ENCODE measurements around the gene OTOGL. TPM values are rescaled to one million over a fixed set of nuclear protein-coding genes. Genes with fewer than 3 reads are reported as not detected.

Gene OTOGL
- polyA plus RNA-seq, 1 of the 3 experiments (the other 2 are of a cell fraction), result 0.61 TPM

GRCh38 chr12:80282226-80282625, 182.9 kb downstream of the OTOGL start:
- CTCF ChIA-PET, result no interaction called here
- H3K79me2 ChIP-seq (ENCODE audit: insufficient read depth), result no peaks in the 10 kb centered on the region
- H2AFZ ChIP-seq (ENCODE audit: low read depth), result no peak overlapping the region
- DNase-seq, result no peak
- H3K9me3 ChIP-seq, result no peaks in the 10 kb centered on the region
- H3K4me3 ChIP-seq (ENCODE audit: low read depth in 2 of 2, low read length in 1 of 2), result no peak overlapping the region
- no peak overlapping the region for H3K9ac ChIP-seq
- 41% methylated on average over 4 of the region's 4 CpGs for WGBS (ENCODE audit: low lambda C conversion rate)
- TF ChIP-seq IRF3 (IDR thresholded peaks at IDR 0.05; ENCODE audit: low read depth, low read length), result no peak
- TF ChIP-seq USF1 (IDR thresholded peaks at IDR 0.05; ENCODE audit: borderline replicate concordance, low read depth), result no peak
- TF ChIP-seq SIN3A (IDR thresholded peaks at IDR 0.05; ENCODE audit: borderline replicate concordance, low read depth, low read length), result no peak
- TF ChIP-seq MEF2A (IDR thresholded peaks at IDR 0.05; ENCODE audit: borderline replicate concordance, low read depth), result no peak
- no peak for TF ChIP-seq NRF1 (IDR thresholded peaks at IDR 0.05; ENCODE audit: low read depth, low read length)
- TF ChIP-seq CHD2 (IDR thresholded peaks at IDR 0.05; ENCODE audit: low read length, partially characterized antibody), result no peak
- TF ChIP-seq RAD21 (IDR thresholded peaks at IDR 0.05; ENCODE audit: low read length), result no peak
- TF ChIP-seq ZBTB33 (IDR thresholded peaks at IDR 0.05; ENCODE audit: borderline replicate concordance, low read depth), result no peak
- TF ChIP-seq MAX (IDR thresholded peaks at IDR 0.05; ENCODE audit: low read depth), result no peak
- TF ChIP-seq FOXM1 (IDR thresholded peaks at IDR 0.05; ENCODE audit: low read depth), result no peak
- TF ChIP-seq SMC3 (IDR thresholded peaks at IDR 0.05; ENCODE audit: low read depth, low read length), result no peak
- TF ChIP-seq FOSL2 (IDR thresholded peaks at IDR 0.05; ENCODE audit: borderline replicate concordance, low read depth), result no peak
- no peak for TF ChIP-seq YY1 (IDR thresholded peaks at IDR 0.05; ENCODE audit: low read depth)
- TF ChIP-seq FOXJ3 (CRISPR knock-in tag; IDR thresholded peaks at IDR 0.05), result no peak
- no peak for TF ChIP-seq ELF1 (IDR thresholded peaks at IDR 0.05)
- POLR2A ChIA-PET, result no interaction called here
- H3K4me1 ChIP-seq (ENCODE audit: control insufficient read depth in 1 of 2, insufficient read depth in 2 of 2, low read depth in 1 of 2, low read length in 1 of 2), result no peaks in the 10 kb centered on the region
- H4K20me1 ChIP-seq (ENCODE audit: insufficient read depth), result no peaks in the 10 kb centered on the region
- H3F3A ChIP-seq (replicated peaks; ENCODE audit: insufficient read depth), result no peaks in the 10 kb centered on the region
- no peaks in the 10 kb centered on the region for H3K9me2 ChIP-seq
- no peaks in the 10 kb centered on the region for H3K36me3 ChIP-seq (replicated peaks in 1 of 2; ENCODE audit: control insufficient read depth in 1 of 2, insufficient read depth in 2 of 2, low read length in 1 of 2)
- H3K27me3 ChIP-seq (ENCODE audit: insufficient read depth), result no peaks in the 10 kb centered on the region; the same call in 1 of the 2 replicates
- no peak overlapping the region for H3K27ac ChIP-seq (ENCODE audit: low read depth in 2 of 2, low read length in 1 of 2)
- no peak overlapping the region for H3K4me2 ChIP-seq

GRCh38 chr12:80282761-80283160, 183.4 kb downstream of the OTOGL start:
- H2AFZ ChIP-seq (ENCODE audit: low read depth), result no peak overlapping the region
- POLR2A ChIA-PET, result no interaction called here
- H3K36me3 ChIP-seq (replicated peaks in 1 of 2; ENCODE audit: control insufficient read depth in 1 of 2, insufficient read depth in 2 of 2, low read length in 1 of 2), result no peaks in the 10 kb centered on the region
- no peaks in the 10 kb centered on the region for H3K79me2 ChIP-seq (ENCODE audit: insufficient read depth)
- H3K9me3 ChIP-seq, result no peaks in the 10 kb centered on the region
- no peak overlapping the region for H3K27ac ChIP-seq (ENCODE audit: low read depth in 2 of 2, low read length in 1 of 2)
- no peak overlapping the region for H3K9ac ChIP-seq
- no peaks in the 10 kb centered on the region for H4K20me1 ChIP-seq (ENCODE audit: insufficient read depth)
- H3K9me2 ChIP-seq, result no peaks in the 10 kb centered on the region
- no peaks in the 10 kb centered on the region; the same call in 1 of the 2 replicates for H3K27me3 ChIP-seq (ENCODE audit: insufficient read depth)
- CTCF ChIA-PET, result interaction anchor here (0.8 to 5.3 kb wide), 2 partner anchors 13 to 16 kb away, joined by 3 to 20 read pairs; no protein-coding TSS in a partner anchor
- no peak for DNase-seq
- no peaks in the 10 kb centered on the region for H3K4me1 ChIP-seq (ENCODE audit: control insufficient read depth in 1 of 2, insufficient read depth in 2 of 2, low read depth in 1 of 2, low read length in 1 of 2)
- TF ChIP-seq IRF3 (IDR thresholded peaks at IDR 0.05; ENCODE audit: low read depth, low read length), result no peak
- no peak for TF ChIP-seq MAX (IDR thresholded peaks at IDR 0.05; ENCODE audit: low read depth)
- no peak for TF ChIP-seq NRF1 (IDR thresholded peaks at IDR 0.05; ENCODE audit: low read depth, low read length)
- TF ChIP-seq POLR2AphosphoS5 (IDR thresholded peaks at IDR 0.05; ENCODE audit: low read depth, low read length), result no peak
- TF ChIP-seq NFIC (IDR thresholded peaks at IDR 0.05; ENCODE audit: borderline replicate concordance), result no peak
- no peak for TF ChIP-seq SMC3 (IDR thresholded peaks at IDR 0.05; ENCODE audit: low read depth, low read length)
- no peak for TF ChIP-seq FOSL2 (IDR thresholded peaks at IDR 0.05; ENCODE audit: borderline replicate concordance, low read depth)
- no peak for TF ChIP-seq TCF12 (IDR thresholded peaks at IDR 0.05)
- TF ChIP-seq ELF1 (IDR thresholded peaks at IDR 0.05), result no peak
- no peak for TF ChIP-seq TAF1 (IDR thresholded peaks at IDR 0.05; ENCODE audit: borderline replicate concordance, low read depth, low read length)
- H3K4me2 ChIP-seq, result no peak overlapping the region
- H3F3A ChIP-seq (replicated peaks; ENCODE audit: insufficient read depth), result no peaks in the 10 kb centered on the region
- no peak overlapping the region for H3K4me3 ChIP-seq (ENCODE audit: low read depth in 2 of 2, low read length in 1 of 2)
